Measurements from ENCODE around the gene SLC38A3. TPM values are rescaled to one million over a fixed set of nuclear protein-coding genes. Genes with fewer than 3 reads are reported as not detected.

The SLC38A3 gene
- total and polyA plus RNA-seq, 2 donors (not counting 3 experiments of a cell fraction or from before 2014, with no cell fraction given) = 0.60 to 1.1 TPM

GRCh38 chr3:50179710-50180109 lies 25.4 kb upstream of the SLC38A3 start:
- H3K79me2 ChIP-seq (ENCODE audit: control insufficient read depth, insufficient read depth, low read length) = no peaks in the 10 kb centered on the region
- BruUV-seq (replicated peaks) = no TSS peak
- ChIA-PET CTCF (interaction anchor here (0.6 to 1.8 kb wide), 5 partner anchors 8 to 59 kb away, joined by 3 to 6 read pairs (median 4); no protein-coding TSS in a partner anchor), POLR2A (interaction anchor here (1.0 kb wide), 1 partner anchor 23 kb away, joined by 3 read pairs; no protein-coding TSS in a partner anchor)
- H3K9me1 ChIP-seq (replicated peaks; ENCODE audit: control insufficient read depth, extremely low read depth, insufficient read depth, low read length) = no peaks in the 10 kb centered on the region
- no peak for FAIRE-seq
- no peak overlapping the region for H3K4me3 ChIP-seq (replicated peaks in 1 of 3; ENCODE audit: insufficient read depth in 1 of 3, low read depth in 1 of 3, low read length in 3 of 3)
- no peak overlapping the region for H3K9ac ChIP-seq (replicated peaks; ENCODE audit: extremely low read depth, insufficient read depth, low read length)
- H3K4me1 ChIP-seq (ENCODE audit: control insufficient read depth, extremely low read depth, insufficient read depth, low read length) = no peaks in the 10 kb centered on the region
- H3K36me3 ChIP-seq (ENCODE audit: control insufficient read depth in 2 of 2, extremely low read depth in 1 of 2, insufficient read depth in 2 of 2, low read length in 2 of 2) = peaks cover 6 to 45% of the 10 kb centered on the region in 2 experiments
- no peak overlapping the region for H3K27ac ChIP-seq (ENCODE audit: insufficient read depth, low read depth, low read length)
- no peak for TF ChIP-seq GATA2 (IDR thresholded peaks at IDR 0.05; ENCODE audit: insufficient read depth, insufficient read length, low read depth, low read length)
- no peak for TF ChIP-seq MYC (IDR thresholded peaks at IDR 0.05; ENCODE audit: low read depth, low read length)
- no peak for TF ChIP-seq FOS (IDR thresholded peaks at IDR 0.05; ENCODE audit: borderline replicate concordance, insufficient read depth, low read length)
- TF ChIP-seq POLR2AphosphoS5 (IDR thresholded peaks at IDR 0.05; ENCODE audit: insufficient read depth, low read depth, low read length) = no peak
- no peak for TF ChIP-seq CTCF (IDR thresholded peaks at IDR 0.05; ENCODE audit: extremely low read depth in 1 of 2, insufficient read depth in 1 of 2, low read depth in 1 of 2, low read length in 2 of 2)
- TF ChIP-seq POLR2A (IDR thresholded peaks at IDR 0.05; ENCODE audit: low read depth, low read length) = no peak
- no peak for TF ChIP-seq EZH2 (IDR thresholded peaks at IDR 0.05; ENCODE audit: borderline replicate concordance, low read depth, low read length, severe bottlenecking)
- TF ChIP-seq MAX (IDR thresholded peaks at IDR 0.05; ENCODE audit: insufficient read depth, insufficient read length) = no peak
- TF ChIP-seq JUN (IDR thresholded peaks at IDR 0.05; ENCODE audit: borderline replicate concordance, insufficient read depth, insufficient read length, low read depth) = no peak
- H3K27me3 ChIP-seq (ENCODE audit: control insufficient read depth in 2 of 2, insufficient read depth in 2 of 2, low read length in 2 of 2) = no peaks in the 10 kb centered on the region
- no peaks in the 10 kb centered on the region for H3K9me3 ChIP-seq (replicated peaks; ENCODE audit: control insufficient read depth, insufficient read depth, low read length)
- DNase-seq (ENCODE audit: low read depth, low spot score) = no peak
- H4K20me1 ChIP-seq (replicated peaks; ENCODE audit: control insufficient read depth, extremely low read depth, insufficient read depth, low read length) = no peaks in the 10 kb centered on the region
- dilution Hi-C loops (cut with MboI; ENCODE audit: extremely low pct_ligation_motif_present, low sequenced_read_pairs) = loop anchor here (5.0 to 10.0 kb wide), 2 partner anchors 63 to 65 kb away; no protein-coding TSS in a partner anchor
- intact Hi-C loops (cut with micrococcal nuclease) = no loop called here
- no peak overlapping the region for H3K4me2 ChIP-seq (ENCODE audit: insufficient read depth, low read length)
- H2AFZ ChIP-seq (ENCODE audit: low read depth, low read length) = no peak overlapping the region
